HepG2 (cell line): ENCODE measurements around the gene STX5. TPM values are rescaled to one million over a fixed set of nuclear protein-coding genes. Genes with fewer than 3 reads are reported as not detected.

Experiments used
- ARID2 ChIP-seq: sonication (generic); formaldehyde crosslinking; IDR thresholded peaks from 2 replicates; pipeline ENCODE4 v1.8.1; 2022; ENCODE audit warnings: mild to moderate bottlenecking, missing genetic modification reagents, borderline replicate concordance
- HNRNPK ChIP-seq: fragments of 200-400 bp; formaldehyde crosslinking; IDR thresholded peaks from 2 replicates; pipeline ENCODE4 v1.6.1; 2018; ENCODE audit warnings: low read length, low read depth, moderate library complexity, mild to moderate bottlenecking; ENCODE audit not compliant: poor library complexity, severe bottlenecking
- HOXA5 ChIP-seq: sonication (generic); formaldehyde crosslinking; IDR thresholded peaks from 2 replicates; pipeline ENCODE4 v1.4.0; 2020; ENCODE audit warnings: missing genetic modification reagents
- KLF12 ChIP-seq: sonication (generic); formaldehyde crosslinking; IDR thresholded peaks from 2 replicates; pipeline ENCODE4 v1.4.0; 2020; ENCODE audit warnings: missing genetic modification reagents, borderline replicate concordance
- MLLT10 ChIP-seq: sonication (generic); formaldehyde crosslinking; IDR thresholded peaks from 2 replicates; pipeline ENCODE4 v1.4.0; 2020; ENCODE audit warnings: missing genetic modification reagents
- NBN ChIP-seq: fragments of 450-650 bp; conservative IDR thresholded peaks from 2 replicates; pipeline ENCODE4 v1.6.1; 2017
- SMC3 ChIP-seq: IDR thresholded peaks from 2 replicates; pipeline ENCODE4 v1.6.1; 2011; ENCODE audit warnings: low read length, improper control_type of control experiment
- SP5 ChIP-seq: IDR thresholded peaks from 2 replicates; pipeline ENCODE4 v1.6.1; 2016; ENCODE audit warnings: low read depth, borderline replicate concordance
- TEAD3 ChIP-seq: optimal IDR thresholded peaks from 2 replicates; pipeline ENCODE3; 2016; ENCODE audit warnings: borderline replicate concordance
- TOE1 ChIP-seq: sonication (generic); formaldehyde crosslinking; IDR thresholded peaks from 2 replicates; pipeline ENCODE4 v1.4.0; 2020; ENCODE audit warnings: mild to moderate bottlenecking, missing genetic modification reagents
- ZBTB7B ChIP-seq: sonication (generic); formaldehyde crosslinking; IDR thresholded peaks from 2 replicates; pipeline ENCODE4 v1.4.0; 2020; ENCODE audit warnings: missing genetic modification reagents
- ZFAT ChIP-seq: sonication (generic); formaldehyde crosslinking; conservative IDR thresholded peaks from 2 replicates; pipeline ENCODE4 v1.8.1; 2023; ENCODE audit warnings: missing genetic modification reagents, inconsistent platforms
- ZNF251 ChIP-seq: sonication (generic); formaldehyde crosslinking; IDR thresholded peaks from 2 replicates; pipeline ENCODE4 v1.9.0; 2021; ENCODE audit warnings: mild to moderate bottlenecking, missing genetic modification reagents
- ZNF274 ChIP-seq: sonication (generic); formaldehyde crosslinking; IDR thresholded peaks from 2 replicates; pipeline ENCODE4 v1.5.1; 2020; ENCODE audit warnings: mild to moderate bottlenecking, missing genetic modification reagents
- ZNF34 ChIP-seq: sonication (generic); formaldehyde crosslinking; IDR thresholded peaks from 2 replicates; pipeline ENCODE4 v1.4.0; 2020; ENCODE audit warnings: mild to moderate bottlenecking, missing genetic modification reagents, borderline replicate concordance
- ZNF549 ChIP-seq: sonication (generic); formaldehyde crosslinking; IDR thresholded peaks from 2 replicates; pipeline ENCODE4 v1.5.0; 2020; ENCODE audit warnings: missing genetic modification reagents
- ZNF572 ChIP-seq: sonication (generic); formaldehyde crosslinking; IDR thresholded peaks from 2 replicates; pipeline ENCODE4 v1.5.1; 2020; ENCODE audit warnings: mild to moderate bottlenecking, missing genetic modification reagents
- ZNF615 ChIP-seq: sonication (generic); formaldehyde crosslinking; IDR thresholded peaks from 2 replicates; pipeline ENCODE4 v1.5.0; 2020; ENCODE audit warnings: mild to moderate bottlenecking, missing genetic modification reagents, borderline replicate concordance
- ZNF724P ChIP-seq: sonication (generic); formaldehyde crosslinking; IDR thresholded peaks from 2 replicates; pipeline ENCODE4 v1.8.0; 2022; ENCODE audit warnings: missing genetic modification reagents, borderline replicate concordance
- ZNF747 ChIP-seq: sonication (generic); formaldehyde crosslinking; IDR thresholded peaks from 2 replicates; pipeline ENCODE4 v1.8.1; 2023; ENCODE audit warnings: missing genetic modification reagents, mild to moderate bottlenecking, borderline replicate concordance
- ZNF784 ChIP-seq: sonication (generic); formaldehyde crosslinking; IDR thresholded peaks from 2 replicates; pipeline ENCODE4 v1.5.1; 2020; ENCODE audit warnings: missing genetic modification reagents, mild to moderate bottlenecking, borderline replicate concordance
- ZNF839 ChIP-seq: sonication (generic); formaldehyde crosslinking; IDR thresholded peaks from 2 replicates; pipeline ENCODE4 v1.4.0; 2020; ENCODE audit warnings: missing genetic modification reagents, mild to moderate bottlenecking, borderline replicate concordance
- polyA plus RNA-seq, 8 experiments: library from polyadenylated mRNA; depleted of rRNA in 3 of 8; stranded (reverse) in 7 of 8; unstranded in 1 of 8; fragments of >200 nt; fragmentation: Illumina TruSeq in 4 of 8; extraction: Trizol in 4 of 8; gene quantifications; 2 replicates each; pipeline versions ENCODE4 v1.2.1 to v1.2.3, GENCODE V29; 2011 to 2016; ENCODE audit warnings: low read depth in 4 of 8, missing spikeins in 1 of 8, mixed read lengths in 1 of 8; ENCODE audit not compliant: insufficient read depth in 1 of 8
- total RNA-seq, 5 experiments: library from RNA; depleted of rRNA; stranded (reverse); fragments of >200 nt; fragmentation: Illumina TruSeq; extraction: Trizol; gene quantifications; 2 replicates each; pipeline ENCODE4 v1.2.3, GENCODE V29; 2016; ENCODE audit warnings: low read depth in 1 of 5
- TF ChIP-seq, protein P1 (sequence below): sonication (generic); formaldehyde crosslinking; IDR thresholded peaks from 2 replicates; pipeline ENCODE4 v1.4.0; 2020; ENCODE audit warnings: mild to moderate bottlenecking, missing genetic modification reagents
- TF ChIP-seq, protein P2 (sequence below): sonication (generic); formaldehyde crosslinking; conservative IDR thresholded peaks from 2 replicates; pipeline ENCODE4 v1.8.1; 2023; ENCODE audit warnings: missing genetic modification reagents

Gene STX5
- total and polyA plus RNA-seq, 2 of the 13 experiments (the other 11 are each of a cell fraction or from before 2014, with no cell fraction given): 26.9 to 30.0 TPM

GRCh38 chr11:62880803-62881578, 49.1 kb upstream of the STX5 start, which contains the start of gene SLC3A2 (continued):
- TF ChIP-seq, protein P1, sequence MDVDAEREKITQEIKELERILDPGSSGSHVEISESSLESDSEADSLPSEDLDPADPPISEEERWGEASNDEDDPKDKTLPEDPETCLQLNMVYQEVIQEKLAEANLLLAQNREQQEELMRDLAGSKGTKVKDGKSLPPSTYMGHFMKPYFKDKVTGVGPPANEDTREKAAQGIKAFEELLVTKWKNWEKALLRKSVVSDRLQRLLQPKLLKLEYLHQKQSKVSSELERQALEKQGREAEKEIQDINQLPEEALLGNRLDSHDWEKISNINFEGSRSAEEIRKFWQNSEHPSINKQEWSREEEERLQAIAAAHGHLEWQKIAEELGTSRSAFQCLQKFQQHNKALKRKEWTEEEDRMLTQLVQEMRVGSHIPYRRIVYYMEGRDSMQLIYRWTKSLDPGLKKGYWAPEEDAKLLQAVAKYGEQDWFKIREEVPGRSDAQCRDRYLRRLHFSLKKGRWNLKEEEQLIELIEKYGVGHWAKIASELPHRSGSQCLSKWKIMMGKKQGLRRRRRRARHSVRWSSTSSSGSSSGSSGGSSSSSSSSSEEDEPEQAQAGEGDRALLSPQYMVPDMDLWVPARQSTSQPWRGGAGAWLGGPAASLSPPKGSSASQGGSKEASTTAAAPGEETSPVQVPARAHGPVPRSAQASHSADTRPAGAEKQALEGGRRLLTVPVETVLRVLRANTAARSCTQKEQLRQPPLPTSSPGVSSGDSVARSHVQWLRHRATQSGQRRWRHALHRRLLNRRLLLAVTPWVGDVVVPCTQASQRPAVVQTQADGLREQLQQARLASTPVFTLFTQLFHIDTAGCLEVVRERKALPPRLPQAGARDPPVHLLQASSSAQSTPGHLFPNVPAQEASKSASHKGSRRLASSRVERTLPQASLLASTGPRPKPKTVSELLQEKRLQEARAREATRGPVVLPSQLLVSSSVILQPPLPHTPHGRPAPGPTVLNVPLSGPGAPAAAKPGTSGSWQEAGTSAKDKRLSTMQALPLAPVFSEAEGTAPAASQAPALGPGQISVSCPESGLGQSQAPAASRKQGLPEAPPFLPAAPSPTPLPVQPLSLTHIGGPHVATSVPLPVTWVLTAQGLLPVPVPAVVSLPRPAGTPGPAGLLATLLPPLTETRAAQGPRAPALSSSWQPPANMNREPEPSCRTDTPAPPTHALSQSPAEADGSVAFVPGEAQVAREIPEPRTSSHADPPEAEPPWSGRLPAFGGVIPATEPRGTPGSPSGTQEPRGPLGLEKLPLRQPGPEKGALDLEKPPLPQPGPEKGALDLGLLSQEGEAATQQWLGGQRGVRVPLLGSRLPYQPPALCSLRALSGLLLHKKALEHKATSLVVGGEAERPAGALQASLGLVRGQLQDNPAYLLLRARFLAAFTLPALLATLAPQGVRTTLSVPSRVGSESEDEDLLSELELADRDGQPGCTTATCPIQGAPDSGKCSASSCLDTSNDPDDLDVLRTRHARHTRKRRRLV: no peak
- no peak for TF ChIP-seq SMC3
- TF ChIP-seq ZNF549 (CRISPR knock-in tag): no peak
- 0 out of 2 replicates have a peak, but pooled peaks have one; percentile 15 for TF ChIP-seq MLLT10
- TF ChIP-seq HOXA5 (CRISPR knock-in tag): 0 out of 2 replicates have a peak, but pooled peaks have one; percentile 17
- TF ChIP-seq ZNF839: peak; percentile 76; the same call in 1 of the 2 replicates
- 0 out of 2 replicates have a peak, but pooled peaks have one; percentile 14 for TF ChIP-seq ZNF724P (CRISPR knock-in tag)
- no peak for TF ChIP-seq ZNF34 (CRISPR knock-in tag)
- TF ChIP-seq ZNF784 (CRISPR knock-in tag): peak; percentile 85
- TF ChIP-seq ARID2 (CRISPR knock-in tag): 0 out of 2 replicates have a peak, but pooled peaks have one; percentile 49
- no peak for TF ChIP-seq TEAD3
- TF ChIP-seq ZNF747: peak; percentile 48; the same call in 1 of the 2 replicates
- TF ChIP-seq NBN: no peak
- TF ChIP-seq, protein P2, sequence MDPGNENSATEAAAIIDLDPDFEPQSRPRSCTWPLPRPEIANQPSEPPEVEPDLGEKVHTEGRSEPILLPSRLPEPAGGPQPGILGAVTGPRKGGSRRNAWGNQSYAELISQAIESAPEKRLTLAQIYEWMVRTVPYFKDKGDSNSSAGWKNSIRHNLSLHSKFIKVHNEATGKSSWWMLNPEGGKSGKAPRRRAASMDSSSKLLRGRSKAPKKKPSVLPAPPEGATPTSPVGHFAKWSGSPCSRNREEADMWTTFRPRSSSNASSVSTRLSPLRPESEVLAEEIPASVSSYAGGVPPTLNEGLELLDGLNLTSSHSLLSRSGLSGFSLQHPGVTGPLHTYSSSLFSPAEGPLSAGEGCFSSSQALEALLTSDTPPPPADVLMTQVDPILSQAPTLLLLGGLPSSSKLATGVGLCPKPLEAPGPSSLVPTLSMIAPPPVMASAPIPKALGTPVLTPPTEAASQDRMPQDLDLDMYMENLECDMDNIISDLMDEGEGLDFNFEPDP (CRISPR knock-in tag): no peak
- TF ChIP-seq ZFAT (CRISPR knock-in tag): no peak; the same call in 1 of the 2 replicates
- TF ChIP-seq SP5 (CRISPR knock-in tag): peak; percentile 71
- TF ChIP-seq ZNF572 (CRISPR knock-in tag): no peak; the same call in 1 of the 2 replicates
- no peak for TF ChIP-seq KLF12 (CRISPR knock-in tag)
- no peak for TF ChIP-seq TOE1 (CRISPR knock-in tag)
- peak; percentile 83 for TF ChIP-seq HNRNPK
- peak; percentile 27; the same call in 1 of the 2 replicates for TF ChIP-seq ZNF615
- TF ChIP-seq ZNF251 (CRISPR knock-in tag): no peak
- peak; percentile 43 for TF ChIP-seq ZBTB7B
- peak; percentile 81 for TF ChIP-seq ZNF274
